ENCODE results near the gene ASPDH.
"Not testable (repeated sequence)": the region's sequence is repeated elsewhere in the genome, so short reads cannot be mapped to it uniquely, and the experiment has no call there.

The ASPDH gene

GRCh38 chr19:50478901-50479715, 34.6 kb downstream of the ASPDH start:
- DNase-seq (ENCODE audit: low read depth in 2 of 2), result no peak

GRCh38 chr19:50477751-50478515, 35.8 kb downstream of the ASPDH start:
- DNase-seq (ENCODE audit: low read depth in 2 of 2), result no peak

- DNase-seq (ENCODE audit: low read depth in 2 of 2), result no peak
Observed at GRCh38 chr19:50476907-50477238, 36.8 kb downstream of the ASPDH start.

GRCh38 chr19:50476224-50476906, 37.3 kb downstream of the ASPDH start, which contains the start of the genes EMC10 and GARIN5A:
TSS of gene EMC10 (plus strand) at chr19:50476507. CDS start at chr19:50476545, 38 bp downstream.
TSS of gene GARIN5A (minus strand) at chr19:50476848. CDS start at chr19:50476388, 460 bp downstream.
- DNase-seq (ENCODE audit: low read depth in 2 of 2), result peak; percentile 85 to 88

GRCh38 chr19:50475736-50476223, 37.9 kb downstream of the ASPDH start:
- DNase-seq (ENCODE audit: low read depth in 2 of 2), result no peak

- DNase-seq (ENCODE audit: low read depth in 2 of 2), result no peak
Observed at GRCh38 chr19:50475101-50475568, 38.6 kb downstream of the ASPDH start.

- DNase-seq (ENCODE audit: low read depth in 2 of 2), result not testable (repeated sequence)
Observed at GRCh38 chr19:50473336-50473735, 40.4 kb downstream of the ASPDH start.

- no peak for DNase-seq (ENCODE audit: low read depth in 2 of 2)
Observed at GRCh38 chr19:50468818-50469217, 44.9 kb downstream of the ASPDH start.

- no peak for DNase-seq (ENCODE audit: low read depth in 2 of 2)
Observed at GRCh38 chr19:50467566-50467965, 46.1 kb downstream of the ASPDH start.

GRCh38 chr19:50466706-50467039, 47.0 kb downstream of the ASPDH start:
- no peak for DNase-seq (ENCODE audit: low read depth in 2 of 2)

- DNase-seq (ENCODE audit: low read depth in 2 of 2), result no peak
Observed at GRCh38 chr19:50465986-50466705, 47.6 kb downstream of the ASPDH start.

- DNase-seq (ENCODE audit: low read depth in 2 of 2), result no peak
Observed at GRCh38 chr19:50465000-50465399, 48.7 kb downstream of the ASPDH start.

GRCh38 chr19:50464348-50464747, 49.4 kb downstream of the ASPDH start:
- no peak for DNase-seq (ENCODE audit: low read depth in 2 of 2)

GRCh38 chr19:50462970-50463369, 50.7 kb downstream of the ASPDH start:
- no peak for DNase-seq (ENCODE audit: low read depth in 2 of 2)
